Panc1 (cell line): ENCODE data around the gene CDC25B.

Experiments used
- TCF7L2 ChIP-seq: IDR thresholded peaks from 2 replicates; pipeline ENCODE4 v1.6.1; 2011; ENCODE audit warnings: mild to moderate bottlenecking, low read depth, low read length, inconsistent platforms
- TF ChIP-seq, protein P1 (sequence below): fragments of 450-650 bp; IDR thresholded peaks from 2 replicates; pipeline ENCODE4 v1.5.1; 2017; ENCODE audit warnings: mild to moderate bottlenecking

GRCh38 chr20:3802524-3803239, 6.6 kb downstream of the CDC25B start:
- TF ChIP-seq, protein P1, sequence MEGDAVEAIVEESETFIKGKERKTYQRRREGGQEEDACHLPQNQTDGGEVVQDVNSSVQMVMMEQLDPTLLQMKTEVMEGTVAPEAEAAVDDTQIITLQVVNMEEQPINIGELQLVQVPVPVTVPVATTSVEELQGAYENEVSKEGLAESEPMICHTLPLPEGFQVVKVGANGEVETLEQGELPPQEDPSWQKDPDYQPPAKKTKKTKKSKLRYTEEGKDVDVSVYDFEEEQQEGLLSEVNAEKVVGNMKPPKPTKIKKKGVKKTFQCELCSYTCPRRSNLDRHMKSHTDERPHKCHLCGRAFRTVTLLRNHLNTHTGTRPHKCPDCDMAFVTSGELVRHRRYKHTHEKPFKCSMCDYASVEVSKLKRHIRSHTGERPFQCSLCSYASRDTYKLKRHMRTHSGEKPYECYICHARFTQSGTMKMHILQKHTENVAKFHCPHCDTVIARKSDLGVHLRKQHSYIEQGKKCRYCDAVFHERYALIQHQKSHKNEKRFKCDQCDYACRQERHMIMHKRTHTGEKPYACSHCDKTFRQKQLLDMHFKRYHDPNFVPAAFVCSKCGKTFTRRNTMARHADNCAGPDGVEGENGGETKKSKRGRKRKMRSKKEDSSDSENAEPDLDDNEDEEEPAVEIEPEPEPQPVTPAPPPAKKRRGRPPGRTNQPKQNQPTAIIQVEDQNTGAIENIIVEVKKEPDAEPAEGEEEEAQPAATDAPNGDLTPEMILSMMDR = no peak
- no peak for TF ChIP-seq TCF7L2
